Esophagus (tissue), 2 donors: Measurements from ENCODE around the gene CNIH1. TPM values are rescaled to one million over a fixed set of nuclear protein-coding genes. Genes with fewer than 3 reads are reported as not detected.
"Not testable (repeated sequence)": the region's sequence is repeated elsewhere in the genome, so short reads cannot be mapped to it uniquely, and the experiment has no call there.

Experiments used
- H3K27ac ChIP-seq, 2 donors: one replicate each; pipeline ENCODE4 v1.5.1; 2013; ENCODE audit warnings: low read depth in 2 of 2, mild to moderate bottlenecking in 2 of 2, inconsistent platforms in 1 of 2, low read length in 1 of 2, moderate library complexity in 1 of 2
- H3K27me3 ChIP-seq, 2 donors: one replicate each; pipeline ENCODE4 v1.6.1; 2013; ENCODE audit warnings: low read length in 2 of 2, control low read depth in 1 of 2, mild to moderate bottlenecking in 1 of 2; ENCODE audit not compliant: insufficient read depth in 2 of 2, control insufficient read depth in 1 of 2
- H3K36me3 ChIP-seq, 2 donors: one replicate each; pipeline ENCODE4 v1.6.1; 2013; ENCODE audit warnings: low read length in 1 of 2; ENCODE audit not compliant: control insufficient read depth in 2 of 2, insufficient read depth in 2 of 2
- H3K4me1 ChIP-seq, 2 donors: one replicate each; pipeline ENCODE4 v1.6.1; 2013; ENCODE audit warnings: low read length in 1 of 2; ENCODE audit not compliant: control insufficient read depth in 2 of 2, insufficient read depth in 2 of 2
- H3K4me3 ChIP-seq, 2 donors: one replicate each; pipeline ENCODE4 v1.5.1; 2013; ENCODE audit warnings: low read length in 2 of 2, mild to moderate bottlenecking in 2 of 2, low read depth in 1 of 2, moderate library complexity in 1 of 2
- H3K9me3 ChIP-seq, 2 donors: one replicate each; pipeline ENCODE4 v1.6.1; 2013; ENCODE audit warnings: mild to moderate bottlenecking in 2 of 2, low read depth in 1 of 2, low read length in 1 of 2, moderate library complexity in 1 of 2; ENCODE audit not compliant: control insufficient read depth in 2 of 2, insufficient read depth in 1 of 2
- WGBS, 2 donors: extraction: QIAGEN DNeasy Blood & Tissue Kit; methylation state at CpG; one replicate each; pipeline ENCODE4 v1.1.7; 2013; 5-methylcytosine and 5-hydroxymethylcytosine counted together
- polyA plus RNA-seq, 2 donors: library from polyadenylated mRNA; stranded (reverse); fragments of 200-250 nt; gene quantifications; one replicate each; pipeline ENCODE4 v1.2.3, GENCODE V29; 2013
- donor health status: healthy with polysubstance abuse.
- donor health status: Bipolar disorder and iron deficiency.

CNIH1 gene
- polyA plus RNA-seq, 2 donors = 41.6 to 91.4 TPM

DNA sequence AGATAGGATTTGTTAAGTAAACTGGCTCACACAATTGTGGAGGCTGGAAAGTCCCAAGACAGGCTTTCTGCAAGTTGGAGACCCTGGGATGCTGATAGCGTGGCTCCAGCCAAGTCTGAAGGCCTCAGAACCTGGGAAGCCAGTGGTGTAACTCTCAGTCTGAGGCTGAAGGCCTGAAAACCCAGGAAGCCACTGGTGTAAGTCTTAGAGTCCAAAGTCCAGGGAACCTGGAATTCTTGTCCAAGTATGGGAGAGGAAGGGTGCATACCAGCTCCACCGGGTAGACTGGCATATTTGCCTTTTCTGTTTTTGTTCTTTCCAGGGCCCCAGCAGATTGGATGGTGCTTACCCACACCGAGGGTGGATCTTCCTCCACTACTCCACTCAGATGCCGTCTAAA lies 29.5 kb upstream of the CNIH1 start:
- H3K27me3 ChIP-seq = no peaks in the 10 kb centered on the region
- WGBS, 2 donors = 73 to 81% methylated on average over 4 of the region's 4 CpGs
- H3K4me3 ChIP-seq = no peak overlapping the region
- no peaks in the 10 kb centered on the region for H3K4me1 ChIP-seq
- H3K27ac ChIP-seq = no peak overlapping the region
- no peaks in the 10 kb centered on the region for H3K36me3 ChIP-seq
- H3K9me3 ChIP-seq = peaks cover 0 to 5% of the 10 kb centered on the region in 2 donors

DNA sequence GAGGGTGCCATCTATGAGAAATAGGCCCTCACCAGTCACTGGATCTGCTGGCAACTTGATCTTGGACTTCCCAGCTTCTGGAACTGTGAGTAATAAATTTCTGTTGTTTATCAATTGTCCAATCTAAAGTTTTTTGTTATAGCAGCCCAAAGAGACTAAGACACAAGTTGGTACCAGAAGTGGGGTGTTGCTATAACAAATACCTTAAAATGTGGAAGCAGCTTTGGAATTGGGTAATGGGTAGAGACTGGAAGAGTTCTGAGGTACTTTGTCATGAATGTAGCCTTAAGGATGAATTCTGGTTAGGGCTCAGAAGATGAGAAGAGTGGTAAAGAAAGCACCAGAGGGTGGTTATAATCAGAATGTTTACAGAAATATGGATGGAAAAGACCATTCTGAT lies 26.1 kb upstream of the CNIH1 start:
- H3K27ac ChIP-seq = no peak overlapping the region
- no peaks in the 10 kb centered on the region for H3K4me1 ChIP-seq
- H3K27me3 ChIP-seq = no peaks in the 10 kb centered on the region
- no peak overlapping the region for H3K4me3 ChIP-seq
- no peaks in the 10 kb centered on the region for H3K36me3 ChIP-seq
- H3K9me3 ChIP-seq = peaks cover 0 to 5% of the 10 kb centered on the region in 2 donors

DNA sequence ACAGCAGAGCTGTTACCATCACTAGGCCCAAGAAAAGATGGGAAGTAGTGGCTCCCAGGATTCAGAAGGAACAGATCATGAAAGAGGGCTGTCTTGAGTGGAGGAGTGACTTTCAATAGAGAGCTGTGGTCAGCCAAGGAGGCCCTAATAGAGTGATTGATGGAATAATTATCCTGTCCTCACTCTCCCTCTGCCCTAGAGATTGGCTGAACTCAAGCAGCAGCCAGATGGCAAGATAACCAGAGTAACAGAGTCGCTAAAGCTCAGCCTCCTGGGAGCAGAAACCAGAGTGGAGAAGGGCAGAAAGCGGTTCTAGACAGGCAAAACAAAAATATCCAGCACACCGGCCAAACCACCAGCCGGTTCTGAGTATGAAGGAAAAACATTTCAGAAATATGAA lies 24.5 kb upstream of the CNIH1 start:
- no peak overlapping the region for H3K4me3 ChIP-seq
- no peaks in the 10 kb centered on the region for H3K27me3 ChIP-seq
- no peak overlapping the region for H3K27ac ChIP-seq
- no peaks in the 10 kb centered on the region for H3K4me1 ChIP-seq
- H3K36me3 ChIP-seq = no peaks in the 10 kb centered on the region
- peaks cover 0 to 5% of the 10 kb centered on the region in 2 donors for H3K9me3 ChIP-seq
- WGBS, 2 donors = 79 to 80% methylated on average over 4 of the region's 4 CpGs

DNA sequence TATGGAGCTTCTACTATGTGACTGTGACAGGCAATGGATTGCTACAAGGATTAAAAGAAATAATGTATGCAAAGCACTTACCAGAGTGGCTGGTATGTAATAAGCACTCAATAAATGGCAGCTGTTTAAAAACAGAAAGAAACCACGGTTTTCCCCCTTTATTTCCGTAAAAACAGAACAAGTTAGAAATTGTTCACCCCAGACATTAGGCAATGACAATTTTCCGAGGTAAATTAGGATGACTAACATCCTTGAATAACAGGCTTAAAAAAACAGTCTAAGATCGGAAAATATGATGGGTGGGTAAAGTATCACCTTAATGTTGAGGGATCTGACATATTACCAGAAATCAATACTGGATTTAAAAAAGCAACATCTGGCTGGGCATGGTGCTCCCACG lies 20.9 kb upstream of the CNIH1 start:
- H3K9me3 ChIP-seq = no peaks in the 10 kb centered on the region
- H3K36me3 ChIP-seq = no peaks in the 10 kb centered on the region
- H3K4me1 ChIP-seq = no peaks in the 10 kb centered on the region
- 37 to 57% methylated on average over 5 of the region's 5 CpGs for WGBS, 2 donors
- H3K27ac ChIP-seq = no peak overlapping the region
- no peak overlapping the region for H3K4me3 ChIP-seq
- no peaks in the 10 kb centered on the region for H3K27me3 ChIP-seq

DNA sequence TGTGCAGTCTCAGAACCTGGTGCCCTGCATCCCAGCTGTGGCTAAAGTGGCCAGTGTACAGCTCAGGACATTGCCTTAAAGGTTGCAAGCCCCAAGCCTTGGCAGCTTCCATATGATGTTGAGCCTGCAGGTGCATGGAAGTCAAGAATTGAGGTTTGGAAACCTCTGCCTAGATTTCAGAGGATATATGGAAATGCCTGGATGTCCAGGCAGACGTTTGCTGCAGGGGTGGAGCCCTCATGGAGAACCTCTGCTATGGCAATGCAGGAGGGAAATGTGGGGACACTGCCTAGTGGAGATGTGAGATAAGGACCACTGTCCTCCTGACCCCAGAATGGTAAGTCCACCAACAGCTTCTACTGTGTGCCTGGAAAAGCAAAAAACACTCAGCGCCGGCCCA lies 17.9 kb upstream of the CNIH1 start:
- H3K27me3 ChIP-seq = no peaks in the 10 kb centered on the region
- H3K4me3 ChIP-seq = no peak overlapping the region
- no peaks in the 10 kb centered on the region for H3K36me3 ChIP-seq
- WGBS, 2 donors = 87 to 96% methylated on average over 3 of the region's 3 CpGs
- no peaks in the 10 kb centered on the region for H3K9me3 ChIP-seq
- H3K27ac ChIP-seq = no peak overlapping the region
- H3K4me1 ChIP-seq = no peaks in the 10 kb centered on the region

DNA sequence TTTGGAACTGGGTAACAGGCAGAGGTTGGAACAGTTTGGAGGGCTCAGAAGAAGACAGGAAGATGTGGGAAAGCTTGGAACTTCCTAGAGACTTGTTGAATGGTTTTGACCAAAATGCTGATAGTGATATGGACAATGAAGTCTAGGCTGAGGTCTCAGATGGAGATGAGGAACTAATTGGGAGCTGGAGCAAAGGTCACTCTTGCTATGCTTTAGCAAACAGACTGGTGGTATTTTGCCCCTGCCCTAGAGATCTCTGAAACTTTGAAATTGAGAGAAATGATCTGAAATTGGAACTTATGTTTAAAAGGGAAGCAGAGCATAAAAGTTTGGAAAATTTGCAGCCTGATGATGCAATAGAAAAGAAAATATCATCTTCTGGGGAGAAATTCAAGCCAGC lies 17.4 kb upstream of the CNIH1 start:
- H3K9me3 ChIP-seq, H3K4me3 ChIP-seq, H3K27ac ChIP-seq, H3K36me3 ChIP-seq, H3K4me1 ChIP-seq, H3K27me3 ChIP-seq: not testable (repeated sequence)

DNA sequence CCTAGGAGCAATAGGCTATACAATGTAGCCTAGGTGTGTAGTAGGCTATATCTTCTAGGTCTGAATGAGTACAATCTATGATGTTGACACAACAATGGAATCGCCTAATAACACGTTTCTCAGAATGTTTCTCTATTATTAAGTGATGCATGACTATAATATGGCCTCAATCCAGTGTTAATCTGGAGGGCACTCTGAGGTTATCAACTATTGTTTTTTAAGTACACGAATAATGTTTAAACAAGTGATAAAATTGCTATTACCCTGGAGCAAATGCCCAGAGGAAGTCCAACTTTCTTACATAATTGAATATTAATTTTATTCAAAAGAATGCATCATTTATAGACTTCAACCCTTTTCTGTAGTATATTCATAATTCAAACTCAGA lies 16.4 kb upstream of the CNIH1 start:
- H3K4me3 ChIP-seq = no peak overlapping the region
- WGBS, 2 donors = 33 to 39% methylated on average over 3 of the region's 3 CpGs
- H3K9me3 ChIP-seq = no peaks in the 10 kb centered on the region
- H3K36me3 ChIP-seq = no peaks in the 10 kb centered on the region
- H3K27ac ChIP-seq = no peak overlapping the region
- no peaks in the 10 kb centered on the region for H3K4me1 ChIP-seq
- no peaks in the 10 kb centered on the region for H3K27me3 ChIP-seq

DNA sequence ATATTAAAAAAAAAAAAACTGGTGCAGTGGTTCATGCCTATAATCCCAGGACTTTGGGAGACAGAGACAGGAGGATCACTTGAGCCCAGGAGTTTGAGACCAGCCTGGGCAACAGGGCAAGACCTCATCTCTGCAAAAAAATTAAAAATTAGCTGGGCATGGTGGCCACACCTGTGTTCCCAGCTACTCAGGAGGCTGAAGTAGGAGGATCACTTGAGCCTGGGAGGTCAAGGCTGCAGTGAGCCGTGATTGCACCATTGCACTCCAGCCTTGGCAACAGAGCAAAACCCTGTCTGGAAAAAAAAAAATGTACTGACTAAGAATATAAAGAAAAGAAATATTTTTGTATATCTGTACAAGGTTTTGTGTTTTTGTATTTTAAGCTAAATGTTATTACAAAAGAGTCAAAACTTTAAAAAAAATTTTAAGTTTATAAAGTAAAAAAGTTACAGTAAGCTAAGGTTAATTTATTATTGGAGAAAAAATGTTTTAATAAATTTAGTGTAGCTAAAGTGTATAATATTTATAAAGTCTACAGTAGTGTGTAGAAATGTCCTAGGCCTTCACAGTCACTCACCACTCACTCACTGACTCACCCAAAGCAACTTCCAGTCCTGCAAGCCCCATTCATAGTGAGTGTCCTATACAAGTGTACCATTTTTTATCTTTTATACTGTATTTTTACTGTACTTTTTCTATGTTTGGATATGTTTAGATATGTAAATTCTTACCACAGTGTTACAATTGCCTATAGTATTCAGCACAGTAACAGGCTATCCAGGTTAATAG lies 15.8 kb upstream of the CNIH1 start:
- not testable (repeated sequence) for H3K9me3 ChIP-seq, H3K27me3 ChIP-seq, H3K4me1 ChIP-seq, H3K27ac ChIP-seq, H3K36me3 ChIP-seq, H3K4me3 ChIP-seq
- whole genome bisulfite sequencing, 2 donors = 88% methylated on average over 1 of the region's 1 CpG

DNA sequence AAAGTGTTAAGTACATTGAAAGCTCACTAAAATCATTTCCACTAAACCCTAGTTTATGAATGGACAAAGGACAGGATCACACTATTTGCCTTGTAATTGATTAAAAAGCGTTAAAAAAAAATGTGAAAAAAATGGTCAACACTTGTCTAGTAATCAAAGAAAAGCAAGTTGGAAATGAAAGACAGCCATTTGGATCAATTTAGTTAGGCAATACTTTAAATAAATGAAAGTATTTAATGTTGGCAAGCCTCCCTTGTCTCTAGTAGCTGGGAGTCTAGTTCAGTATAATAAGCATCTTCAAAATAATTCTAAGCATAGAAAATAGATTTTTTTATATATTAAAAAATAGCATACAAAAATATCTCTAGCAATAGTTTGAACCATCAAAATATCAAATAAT lies 14.2 kb upstream of the CNIH1 start:
- H3K27ac ChIP-seq = no peak overlapping the region
- H3K4me1 ChIP-seq = peaks cover 0 to 2% of the 10 kb centered on the region in 2 donors
- no peaks in the 10 kb centered on the region for H3K9me3 ChIP-seq
- H3K36me3 ChIP-seq = no peaks in the 10 kb centered on the region
- WGBS, 2 donors = 66 to 68% methylated on average over 1 of the region's 1 CpG
- H3K27me3 ChIP-seq = no peaks in the 10 kb centered on the region
- H3K4me3 ChIP-seq = no peak overlapping the region

DNA sequence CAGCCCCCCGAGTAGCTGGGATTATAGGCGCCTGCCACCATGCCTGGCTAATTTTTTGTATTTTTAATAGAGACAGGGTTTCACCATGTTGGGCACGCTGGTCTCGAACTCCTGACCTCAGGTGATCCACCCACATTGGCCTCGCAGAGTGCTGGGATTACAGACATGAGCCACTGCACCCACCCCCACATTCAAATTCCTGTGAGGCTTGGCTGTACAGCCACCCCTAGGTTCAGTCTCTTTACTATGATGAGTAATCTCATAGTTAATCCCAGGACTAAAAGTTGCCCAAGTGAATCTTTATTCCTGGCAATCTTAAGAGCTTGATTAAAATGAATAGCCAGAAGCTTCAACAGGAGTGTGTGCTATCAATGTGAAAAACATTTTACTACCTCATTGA lies 12.8 kb upstream of the CNIH1 start:
- WGBS, 2 donors = 61 to 77% methylated on average over 5 of the region's 5 CpGs
- not testable (repeated sequence) for H3K27ac ChIP-seq, H3K9me3 ChIP-seq, H3K4me3 ChIP-seq, H3K36me3 ChIP-seq, H3K4me1 ChIP-seq, H3K27me3 ChIP-seq
